ENCODE measurements around the gene PCMTD2. TPM values are rescaled to one million over a fixed set of nuclear protein-coding genes. Genes with fewer than 3 reads are reported as not detected.

PCMTD2 gene
- total RNA-seq, 2 experiments from 2014 or later, result 47.0 to 51.7 TPM

GRCh38 chr20:64264091-64264490, 8.5 kb downstream of the PCMTD2 start:
- no peaks in the 10 kb centered on the region for H3K4me1 ChIP-seq (ENCODE audit: insufficient read depth, low read length, poor library complexity, severe bottlenecking)
- POLR2A ChIA-PET, result no interaction called here
- DNase-seq (ENCODE audit: low spot score), result no peak

GRCh38 chr20:64265201-64265600, 9.7 kb downstream of the PCMTD2 start:
- Histone ChIP-seq H2AFZ (ENCODE audit: low read length) (no peak overlapping the region), H3K9me2 (ENCODE audit: insufficient read depth, low read length) (no peaks in the 10 kb centered on the region), H3K4me2 (ENCODE audit: low read length) (no peak overlapping the region), H3K4me3 (ENCODE audit: low read depth, low read length, poor library complexity, severe bottlenecking) (no peak overlapping the region), H3K9me3 (ENCODE audit: low read length) (0 out of 2 replicates have a peak, but pooled peaks cover 3% of the 10 kb centered on the region), H3K27ac (ENCODE audit: low read depth, low read length, poor library complexity, severe bottlenecking) (no peak overlapping the region), H3K79me2 (ENCODE audit: insufficient read depth, low read depth, low read length) (no peaks in the 10 kb centered on the region), H3K4me1 (ENCODE audit: insufficient read depth, low read length, poor library complexity, severe bottlenecking) (no peaks in the 10 kb centered on the region), H4K20me1 (ENCODE audit: insufficient read depth, low read length) (no peaks in the 10 kb centered on the region), H3K36me3 (ENCODE audit: insufficient read depth, low read length) (peaks cover 55% of the 10 kb centered on the region)
- CTCF ChIA-PET (ENCODE audit: unreplicated experiment), result no interaction called here
- BruUV-seq (replicated peaks), result no TSS peak
- DNase-seq (ENCODE audit: low spot score), result no peak
- TF ChIP-seq CTCF (conservative IDR thresholded peaks at IDR 0.05; ENCODE audit: low read length), result no peak
- TF ChIP-seq EZH2phosphoT487 (IDR thresholded peaks at IDR 0.05; ENCODE audit: borderline replicate concordance, low read depth, low read length), result no peak
- POLR2A ChIA-PET, result no interaction called here
- intact Hi-C loops (cut with micrococcal nuclease; ENCODE audit: unreplicated experiment), result no loop called here

More at GRCh38 chr20:64264091-64264490, 8.5 kb downstream of the PCMTD2 start:
- H3K27ac ChIP-seq (ENCODE audit: low read depth, low read length, poor library complexity, severe bottlenecking), result no peak overlapping the region
- no peak overlapping the region for H3K4me2 ChIP-seq (ENCODE audit: low read length)
- H4K20me1 ChIP-seq (ENCODE audit: insufficient read depth, low read length), result no peaks in the 10 kb centered on the region
- H3K79me2 ChIP-seq (ENCODE audit: insufficient read depth, low read depth, low read length), result no peaks in the 10 kb centered on the region
- CTCF ChIA-PET (ENCODE audit: unreplicated experiment), result no interaction called here
- H3K9me3 ChIP-seq (ENCODE audit: low read length), result 0 out of 2 replicates have a peak, but pooled peaks cover 3% of the 10 kb centered on the region
- no peak for TF ChIP-seq CTCF (conservative IDR thresholded peaks at IDR 0.05; ENCODE audit: low read length)
- no peak for TF ChIP-seq EZH2phosphoT487 (IDR thresholded peaks at IDR 0.05; ENCODE audit: borderline replicate concordance, low read depth, low read length)
- peaks cover 55% of the 10 kb centered on the region for H3K36me3 ChIP-seq (ENCODE audit: insufficient read depth, low read length)
- no peaks in the 10 kb centered on the region for H3K9me2 ChIP-seq (ENCODE audit: insufficient read depth, low read length)
- H3K4me3 ChIP-seq (ENCODE audit: low read depth, low read length, poor library complexity, severe bottlenecking), result no peak overlapping the region
- no TSS peak for BruUV-seq (replicated peaks)
- intact Hi-C loops (cut with micrococcal nuclease; ENCODE audit: unreplicated experiment), result no loop called here
- no peak overlapping the region for H2AFZ ChIP-seq (ENCODE audit: low read length)

- ChIA-PET CTCF (ENCODE audit: unreplicated experiment) (no interaction called here), POLR2A (no interaction called here)
- intact Hi-C loops (cut with micrococcal nuclease; ENCODE audit: unreplicated experiment), result no loop called here
- no peak for TF ChIP-seq EZH2phosphoT487 (IDR thresholded peaks at IDR 0.05; ENCODE audit: borderline replicate concordance, low read depth, low read length)
- TF ChIP-seq CTCF (conservative IDR thresholded peaks at IDR 0.05; ENCODE audit: low read length), result no peak
- H3K27ac ChIP-seq (ENCODE audit: low read depth, low read length, poor library complexity, severe bottlenecking), result no peak overlapping the region
- no peaks in the 10 kb centered on the region for H3K9me2 ChIP-seq (ENCODE audit: insufficient read depth, low read length)
- H3K79me2 ChIP-seq (ENCODE audit: insufficient read depth, low read depth, low read length), result no peaks in the 10 kb centered on the region
- no peak overlapping the region for H3K4me3 ChIP-seq (ENCODE audit: low read depth, low read length, poor library complexity, severe bottlenecking)
- no peaks in the 10 kb centered on the region for H4K20me1 ChIP-seq (ENCODE audit: insufficient read depth, low read length)
- DNase-seq (ENCODE audit: low spot score), result no peak
- no TSS peak for BruUV-seq (replicated peaks)
- H3K4me1 ChIP-seq (ENCODE audit: insufficient read depth, low read length, poor library complexity, severe bottlenecking), result no peaks in the 10 kb centered on the region
- no peak overlapping the region for H3K4me2 ChIP-seq (ENCODE audit: low read length)
- H2AFZ ChIP-seq (ENCODE audit: low read length), result no peak overlapping the region
- 0 out of 2 replicates have a peak, but pooled peaks cover 3% of the 10 kb centered on the region for H3K9me3 ChIP-seq (ENCODE audit: low read length)
- peaks cover 48% of the 10 kb centered on the region for H3K36me3 ChIP-seq (ENCODE audit: insufficient read depth, low read length)
Observed at GRCh38 chr20:64266988-64267387, 11.4 kb downstream of the PCMTD2 start.

Measured in OCI-LY7 (cell line).